ENCODE data around the gene SEPTIN2. TPM values are rescaled to one million over a fixed set of nuclear protein-coding genes. Genes with fewer than 3 reads are reported as not detected.
"Not testable (repeated sequence)": the region's sequence is repeated elsewhere in the genome, so short reads cannot be mapped to it uniquely, and the experiment has no call there.

SEPTIN2 gene
- 100 to 1,000 TPM; 148 to 210 TPM for total RNA-seq

GRCh38 chr2:241315879-241316631, at the start of gene SEPTIN2:
Gene SEPTIN2, plus strand, starts transcription at chr2:241315925. Its CDS starts 8,308 bp downstream, at chr2:241324233.
- Mint-ChIP-seq H3K9me3 (no peaks in the 10 kb centered on the region), H3K27ac (peak within 1 kb of the TSS; percentile 99 to 100), H3K36me3 (peaks cover 28 to 29% of the 10 kb centered on the region in 2 donors)
- ATAC-seq = peak; percentile 15 to 55
- DNase-seq (ENCODE audit: low spot score in 2 of 2) = peak; percentile 74 to 76

GRCh38 chr2:241267249-241268067, 48.3 kb upstream of the SEPTIN2 start:
- DNase-seq (ENCODE audit: low spot score in 2 of 2) (no peak), ATAC-seq (no peak)
- Mint-ChIP-seq H3K9me3 (no peaks in the 10 kb centered on the region), H3K27ac (peak overlapping the region in 1 of 2 donors; percentile 84), H3K36me3 (peaks cover 16 to 19% of the 10 kb centered on the region in 2 donors)

GRCh38 chr2:241268306-241268705, 47.4 kb upstream of the SEPTIN2 start:
- DNase-seq (ENCODE audit: low spot score in 2 of 2) (no peak), ATAC-seq (no peak)
- H3K27ac Mint-ChIP-seq = peak overlapping the region in 1 of 2 donors; percentile 84
- peaks cover 7 to 11% of the 10 kb centered on the region in 2 donors for H3K36me3 Mint-ChIP-seq
- no peaks in the 10 kb centered on the region for H3K9me3 Mint-ChIP-seq

DNA sequence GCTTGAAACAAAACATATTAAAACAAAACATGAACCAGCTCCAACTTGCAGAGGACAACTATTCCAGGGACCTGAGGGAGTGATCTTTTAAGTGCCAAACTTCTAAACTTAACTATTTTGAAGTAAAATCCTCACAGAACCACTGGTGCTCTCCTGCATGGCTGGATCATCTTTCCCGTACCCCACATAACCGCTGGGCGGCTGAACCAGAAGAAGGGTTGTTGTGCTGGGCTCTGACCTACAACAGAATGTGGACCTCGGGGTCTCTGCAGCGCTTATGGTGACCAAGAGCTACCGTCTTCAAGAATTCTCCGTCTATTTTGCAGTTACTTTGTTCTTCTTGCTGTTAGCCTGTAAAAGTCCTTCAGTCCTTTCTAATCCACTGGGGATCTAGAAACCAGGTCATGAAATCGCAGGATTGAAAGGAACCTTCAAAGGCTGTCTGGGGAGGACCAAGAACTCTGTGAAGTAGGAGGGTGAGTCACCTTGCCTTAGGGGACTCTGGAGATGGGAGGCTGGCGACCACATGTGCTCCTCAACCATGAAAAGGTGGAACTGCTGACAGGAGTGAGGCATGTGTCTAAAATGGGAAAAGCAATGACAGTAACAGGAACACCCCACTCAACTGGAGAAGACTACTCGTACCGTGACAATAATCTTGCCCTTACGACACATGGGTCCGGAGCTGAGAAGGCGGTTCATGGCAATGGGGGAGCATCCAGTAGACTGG, 46.8 kb upstream of the SEPTIN2 start:
- peaks cover 5 to 6% of the 10 kb centered on the region in 2 donors for H3K36me3 Mint-ChIP-seq
- no peak for DNase-seq (ENCODE audit: low spot score in 2 of 2)
- H3K27ac Mint-ChIP-seq = peak overlapping the region in 1 of 2 donors; percentile 39
- ATAC-seq = no peak
- H3K9me3 Mint-ChIP-seq = no peaks in the 10 kb centered on the region

GRCh38 chr2:241269707-241270520, 45.8 kb upstream of the SEPTIN2 start:
- DNase-seq (ENCODE audit: low spot score in 2 of 2) (no peak), ATAC-seq (no peak)
- Mint-ChIP-seq H3K9me3 (no peaks in the 10 kb centered on the region), H3K36me3 (peaks cover 6 to 10% of the 10 kb centered on the region in 2 donors), H3K27ac (no peak overlapping the region)

DNA sequence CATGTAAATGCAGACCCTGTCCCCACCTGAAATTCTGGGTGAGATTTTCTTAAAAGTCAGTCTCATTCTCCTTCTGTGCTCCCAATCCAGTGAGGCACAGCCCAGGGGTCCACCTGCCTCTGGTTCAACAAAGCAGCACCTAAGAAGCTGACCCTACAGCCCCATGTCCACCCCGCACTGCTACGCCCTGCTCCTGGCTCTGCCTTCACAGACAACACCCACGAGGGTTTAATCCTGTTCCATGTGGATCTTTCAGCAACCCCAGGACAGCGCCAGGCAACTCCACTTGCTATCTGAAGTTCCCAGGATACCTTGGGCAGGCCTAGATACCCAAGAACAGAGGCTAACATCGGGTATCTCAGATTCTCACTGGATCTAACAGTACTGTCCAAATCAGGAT, 45.2 kb upstream of the SEPTIN2 start:
- no peak for ATAC-seq
- DNase-seq (ENCODE audit: low spot score in 2 of 2) = no peak
- Mint-ChIP-seq H3K27ac (no peak overlapping the region), H3K36me3 (peaks cover 6 to 16% of the 10 kb centered on the region in 2 donors), H3K9me3 (peaks cover 0 to 6% of the 10 kb centered on the region in 2 donors)

DNA sequence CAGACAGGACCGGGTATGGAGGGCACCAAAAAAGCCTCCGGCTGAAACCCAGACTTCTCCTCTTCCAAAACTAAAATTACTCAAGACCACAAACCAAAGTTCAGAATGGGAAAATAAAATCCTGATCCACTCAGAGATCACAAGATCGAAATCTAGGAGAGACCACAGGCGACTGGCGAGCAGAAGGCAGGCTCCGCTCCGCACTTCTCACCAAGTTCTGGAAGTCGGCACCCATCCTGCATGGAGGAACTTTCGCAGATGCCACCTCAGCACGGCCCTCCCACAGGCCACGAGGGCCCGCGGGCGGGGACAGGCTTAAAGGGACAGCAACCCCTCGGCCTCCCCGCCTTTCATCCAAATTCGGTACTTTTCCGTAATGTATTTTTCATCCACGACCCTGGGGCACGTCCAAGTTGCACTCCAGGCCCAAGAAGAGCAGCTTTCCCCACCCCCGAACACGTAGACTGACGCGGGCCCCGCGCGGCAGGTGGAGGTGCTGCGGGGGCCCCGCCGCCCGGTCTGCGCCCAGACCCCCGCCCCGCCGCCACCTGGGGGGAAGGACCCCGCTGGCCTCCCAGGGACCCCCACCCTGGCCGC, 43.9 kb upstream of the SEPTIN2 start:
- Mint-ChIP-seq H3K27ac (peak overlapping the region in 1 of 2 donors; percentile 95), H3K9me3 (peaks cover 0 to 16% of the 10 kb centered on the region in 2 donors), H3K36me3 (peaks cover 1 to 28% of the 10 kb centered on the region in 2 donors)
- DNase-seq (ENCODE audit: low spot score in 2 of 2) (peak in 1 of 2 donors; percentile 60), ATAC-seq (peak; percentile 55 to 66)

- DNase-seq (ENCODE audit: low spot score in 2 of 2) = peak in 1 of 2 donors; percentile 57
- Mint-ChIP-seq H3K27ac (peak overlapping the region in 1 of 2 donors; percentile 10), H3K9me3 (peaks cover 0 to 16% of the 10 kb centered on the region in 2 donors), H3K36me3 (peaks cover 0 to 28% of the 10 kb centered on the region in 2 donors)
- ATAC-seq = peak; percentile 77 to 87
Observed at GRCh38 chr2:241272303-241273209, 43.2 kb upstream of the SEPTIN2 start.

GRCh38 chr2:241273210-241274020, 42.3 kb upstream of the SEPTIN2 start:
- no peak for DNase-seq (ENCODE audit: low spot score in 2 of 2)
- Mint-ChIP-seq H3K27ac (peak overlapping the region in 1 of 2 donors; percentile 10), H3K9me3 (peaks cover 0 to 16% of the 10 kb centered on the region in 2 donors), H3K36me3 (peaks cover 0 to 24% of the 10 kb centered on the region in 2 donors)
- no peak for ATAC-seq

GRCh38 chr2:241274127-241274526, 41.6 kb upstream of the SEPTIN2 start:
- peaks cover 0 to 16% of the 10 kb centered on the region in 2 donors for H3K9me3 Mint-ChIP-seq
- H3K36me3 Mint-ChIP-seq = peaks cover 0 to 23% of the 10 kb centered on the region in 2 donors
- ATAC-seq (no peak), DNase-seq (ENCODE audit: low spot score in 2 of 2) (no peak)
- H3K27ac Mint-ChIP-seq = no peak overlapping the region

GRCh38 chr2:241275504-241275903, 40.2 kb upstream of the SEPTIN2 start:
- Mint-ChIP-seq H3K36me3 (peaks cover 0 to 23% of the 10 kb centered on the region in 2 donors), H3K9me3 (peaks cover 0 to 16% of the 10 kb centered on the region in 2 donors), H3K27ac (no peak overlapping the region)
- DNase-seq (ENCODE audit: low spot score in 2 of 2) (no peak), ATAC-seq (no peak)

- H3K27ac Mint-ChIP-seq = no peak overlapping the region
- H3K36me3 Mint-ChIP-seq = peaks cover 0 to 23% of the 10 kb centered on the region in 2 donors
Observed at GRCh38 chr2:241275910-241276309, 39.8 kb upstream of the SEPTIN2 start.

DNA sequence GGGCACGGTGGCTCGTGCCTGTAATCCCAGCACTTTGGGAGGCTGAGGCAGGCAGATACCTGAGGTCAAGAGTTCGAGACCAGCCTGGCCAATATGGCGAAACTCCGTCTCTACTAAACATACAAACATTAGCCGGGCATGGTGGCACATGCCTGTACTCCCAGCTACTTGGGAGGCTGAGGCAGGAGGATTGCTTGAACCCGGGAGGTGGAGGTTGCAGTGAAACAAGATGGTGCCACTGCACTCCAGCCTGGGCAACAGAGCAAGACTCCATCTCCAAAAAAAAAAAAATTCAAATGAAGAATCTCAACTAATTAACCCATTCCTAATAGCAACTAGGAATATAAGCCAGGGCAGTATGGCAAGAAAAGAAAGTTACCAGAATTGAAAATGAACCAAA, 37.4 kb upstream of the SEPTIN2 start:
- peaks cover 0 to 16% of the 10 kb centered on the region in 2 donors for H3K9me3 Mint-ChIP-seq
- H3K27ac Mint-ChIP-seq; ATAC-seq; DNase-seq (ENCODE audit: low spot score in 2 of 2): not testable (repeated sequence)
- H3K36me3 Mint-ChIP-seq = peaks cover 0 to 23% of the 10 kb centered on the region in 2 donors

More at GRCh38 chr2:241275910-241276309, 39.8 kb upstream of the SEPTIN2 start:
- peaks cover 0 to 16% of the 10 kb centered on the region in 2 donors for H3K9me3 Mint-ChIP-seq
- no peak for ATAC-seq
- DNase-seq (ENCODE audit: low spot score in 2 of 2) = no peak

DNA sequence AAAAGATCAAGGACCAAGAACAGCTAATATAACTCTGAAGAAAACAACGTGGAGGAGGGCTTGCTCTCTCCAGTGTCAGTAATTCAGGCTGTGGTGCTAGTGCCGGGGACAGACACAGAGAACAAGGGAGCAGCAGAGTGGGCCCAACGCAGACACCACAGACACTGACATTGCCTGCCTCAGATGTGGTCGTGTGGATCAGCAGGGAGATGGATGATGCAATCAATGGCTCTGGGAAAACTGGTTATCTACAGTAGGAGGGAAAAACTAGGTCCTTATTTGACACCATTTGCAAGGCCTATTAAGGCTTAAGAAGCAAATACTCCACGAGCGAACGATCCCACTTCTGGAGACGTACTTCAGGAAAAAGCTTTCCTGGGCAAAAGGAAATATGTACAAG, 36.3 kb upstream of the SEPTIN2 start:
- Mint-ChIP-seq H3K36me3 (peaks cover 0 to 23% of the 10 kb centered on the region in 2 donors), H3K9me3 (peaks cover 0 to 16% of the 10 kb centered on the region in 2 donors), H3K27ac (peak overlapping the region in 1 of 2 donors; percentile 34)
- DNase-seq (ENCODE audit: low spot score in 2 of 2) = no peak
- no peak for ATAC-seq

All from activated naive CD4-positive, alpha-beta T cell treated with anti-CD3 and anti-CD28 coated beads, Interleukin-2, amount 50 U/mL, for 72 hours (primary cell).